CD4-positive, alpha-beta T cell treated with Interleukin-15 for 4 hours (primary cell): ENCODE measurements around the gene SLC16A10.
"Not testable (repeated sequence)": the region's sequence is repeated elsewhere in the genome, so short reads cannot be mapped to it uniquely, and the experiment has no call there.

Source experiments
- DNase-seq: peaks from one replicate; pipeline ENCODE4 v3.0.0-alpha.2; 2020; ENCODE audit warnings: low spot score

Gene SLC16A10

GRCh38 chr6:111185954-111186353 lies 98.7 kb downstream of the SLC16A10 start:
- no peak for DNase-seq

GRCh38 chr6:111187874-111188273 lies 100.6 kb downstream of the SLC16A10 start:
- no peak for DNase-seq

- not testable (repeated sequence) for DNase-seq
These were observed 102.4 kb downstream of the SLC16A10 start for GRCh38 chr6:111189666-111190210.

- no peak for DNase-seq
These were observed 103.3 kb downstream of the SLC16A10 start for GRCh38 chr6:111190637-111191036.

- DNase-seq = not testable (repeated sequence)
These were observed 103.8 kb downstream of the SLC16A10 start for GRCh38 chr6:111191136-111191535.

- no peak for DNase-seq
These were observed 105.7 kb downstream of the SLC16A10 start for GRCh38 chr6:111192911-111193555.

GRCh38 chr6:111195656-111196055 lies 108.4 kb downstream of the SLC16A10 start:
- no peak for DNase-seq

GRCh38 chr6:111198841-111199240 lies 111.5 kb downstream of the SLC16A10 start:
- DNase-seq = no peak

GRCh38 chr6:111199935-111200334 lies 112.6 kb downstream of the SLC16A10 start:
- no peak for DNase-seq

GRCh38 chr6:111200350-111201243 lies 113.3 kb downstream of the SLC16A10 start:
- DNase-seq = no peak

- DNase-seq = no peak
These were observed 113.9 kb downstream of the SLC16A10 start for GRCh38 chr6:111201244-111201554.

- DNase-seq = no peak
These were observed 114.5 kb downstream of the SLC16A10 start for GRCh38 chr6:111201764-111202163.

GRCh38 chr6:111203539-111203938 lies 116.2 kb downstream of the SLC16A10 start:
- DNase-seq = not testable (repeated sequence)

GRCh38 chr6:111204305-111204704 lies 117.0 kb downstream of the SLC16A10 start:
- DNase-seq = no peak

- DNase-seq = no peak
These were observed 117.6 kb downstream of the SLC16A10 start for GRCh38 chr6:111204881-111205280.

GRCh38 chr6:111205502-111205901 lies 118.2 kb downstream of the SLC16A10 start:
- no peak for DNase-seq

GRCh38 chr6:111207141-111207858 lies 120.0 kb downstream of the SLC16A10 start:
- no peak for DNase-seq

GRCh38 chr6:111208933-111209332 lies 121.6 kb downstream of the SLC16A10 start:
- no peak for DNase-seq

GRCh38 chr6:111210194-111210728 lies 123.0 kb downstream of the SLC16A10 start:
- DNase-seq = peak; percentile 58

- no peak for DNase-seq
These were observed 124.2 kb downstream of the SLC16A10 start for GRCh38 chr6:111211411-111212030.

GRCh38 chr6:111212625-111213024 lies 125.3 kb downstream of the SLC16A10 start:
- DNase-seq = no peak

GRCh38 chr6:111215131-111215530 lies 127.8 kb downstream of the SLC16A10 start:
- no peak for DNase-seq
